GM19324 (cell line): ENCODE measurements around the gene SLC25A25.

Source experiments
- ATAC-seq: cut with Tn5 transposase; IDR thresholded peaks from one replicate; pipeline ENCODE4 v1.9.1; 2021; ENCODE audit warnings: mild to moderate bottlenecking, moderate library complexity; ENCODE audit not compliant: unreplicated experiment, low FRiP score

Gene SLC25A25

GRCh38 chr9:128049843-128050242 is 18.2 kb upstream of the SLC25A25 start:
- no peak for ATAC-seq

GRCh38 chr9:128051932-128052709 is 15.9 kb upstream of the SLC25A25 start:
- no peak for ATAC-seq

GRCh38 chr9:128053560-128053959 is 14.5 kb upstream of the SLC25A25 start:
- ATAC-seq, result no peak

GRCh38 chr9:128054087-128054486 is 13.9 kb upstream of the SLC25A25 start:
- ATAC-seq, result no peak

- no peak for ATAC-seq
Observed at GRCh38 chr9:128055344-128056040, 12.5 kb upstream of the SLC25A25 start.

GRCh38 chr9:128056086-128056485 is 11.9 kb upstream of the SLC25A25 start:
- no peak for ATAC-seq

- ATAC-seq, result no peak
Observed at GRCh38 chr9:128056887-128057723, 10.9 kb upstream of the SLC25A25 start.

GRCh38 chr9:128057724-128058409 is 10.2 kb upstream of the SLC25A25 start:
- no peak for ATAC-seq

GRCh38 chr9:128059365-128059983 is 8.6 kb upstream of the SLC25A25 start:
- no peak for ATAC-seq

GRCh38 chr9:128061275-128061960 is 6.6 kb upstream of the SLC25A25 start:
- no peak for ATAC-seq

- no peak for ATAC-seq
Observed at GRCh38 chr9:128062279-128062678, 5.8 kb upstream of the SLC25A25 start.

- no peak for ATAC-seq
Observed at GRCh38 chr9:128062846-128063831, 4.9 kb upstream of the SLC25A25 start.

GRCh38 chr9:128065907-128066712 is 1.9 kb upstream of the SLC25A25 start:
- ATAC-seq, result no peak

GRCh38 chr9:128066713-128067644 is 1.1 kb upstream of the SLC25A25 start, which contains the start of gene NAIF1:
NAIF1 (minus strand) TSS chr9:128067320; CDS start chr9:128067101, 219 bp downstream.
- peak; percentile 63 for ATAC-seq

GRCh38 chr9:128068386-128069205 is 564 bp downstream of the SLC25A25 start:
- ATAC-seq, result peak; percentile 8
